Activated CD4-positive, alpha-beta memory T cell treated with anti-CD3 and anti-CD28 coated beads, Interleukin-2, amount 10 ng/mL, durations not matched to agents 7 days and 5 days (primary cell): ENCODE measurements around the gene TRMT44. TPM values are rescaled to one million over a fixed set of nuclear protein-coding genes. Genes with fewer than 3 reads are reported as not detected.
"Not testable (repeated sequence)": the region's sequence is repeated elsewhere in the genome, so short reads cannot be mapped to it uniquely, and the experiment has no call there.

Experiments
- CTCF ChIA-PET: fragments of 350-600 bp; sonication (Branson Sonifier 250); formaldehyde crosslinking; loops from one replicate; lab custom pipeline; 2021; ENCODE audit warnings: antibody characterized with exemption, inconsistent platforms; lab: Charles Lee
- POLR2A ChIA-PET: fragments of 350-600 bp; sonication (Branson Sonifier 250); formaldehyde crosslinking; loops from one replicate; lab custom pipeline; 2021; ENCODE audit warnings: antibody characterized with exemption; lab: Charles Lee
- DNase-seq: peaks from one replicate; pipeline ENCODE4 v3.0.0-alpha.2; 2020
- H3K27ac Mint-ChIP-seq: one replicate; pipeline ENCODE4 v1.8.0; 2021; ENCODE audit warnings: mild to moderate bottlenecking, mixed read lengths
- H3K27me3 Mint-ChIP-seq: one replicate; pipeline ENCODE4 v1.8.0; 2021; ENCODE audit warnings: mixed read lengths
- H3K36me3 Mint-ChIP-seq: one replicate; pipeline ENCODE4 v1.8.0; 2021; ENCODE audit warnings: low read depth, mixed read lengths
- H3K4me1 Mint-ChIP-seq: one replicate; pipeline ENCODE4 v1.8.0; 2021; ENCODE audit warnings: mixed read lengths
- H3K4me3 Mint-ChIP-seq: one replicate; pipeline ENCODE4 v1.8.0; 2021; ENCODE audit warnings: mild to moderate bottlenecking, mixed read lengths
- H3K9me3 Mint-ChIP-seq: one replicate; pipeline ENCODE4 v1.8.0; 2021; ENCODE audit warnings: mixed read lengths
- total RNA-seq, 2 experiments: library from RNA; stranded (reverse); gene quantifications; one replicate each; pipeline ENCODE4 v1.2.3, GENCODE V29; 2021

Gene TRMT44
- total RNA-seq, 2 experiments from 2014 or later: 15.7 to 17.8 TPM

GRCh38 chr4:8475751-8476575, 35.4 kb downstream of the TRMT44 start:
- ChIA-PET CTCF (interaction anchor here (0.8 kb wide), 1 partner anchor 131 kb away, joined by 3 read pairs; no protein-coding TSS in a partner anchor), POLR2A (no interaction called here)

GRCh38 chr4:8477095-8477635, 36.6 kb downstream of the TRMT44 start:
- Mint-ChIP-seq H3K27me3 (no peaks in the 10 kb centered on the region), H3K27ac (peak overlapping the region; percentile 21), H3K36me3 (no peaks in the 10 kb centered on the region), H3K9me3 (no peaks in the 10 kb centered on the region), H3K4me3 (no peak overlapping the region), H3K4me1 (peaks cover 4% of the 10 kb centered on the region)
- DNase-seq: no peak
- POLR2A ChIA-PET: no interaction called here
- CTCF ChIA-PET: interaction anchor here (0.8 to 1.3 kb wide), 2 partner anchors 9 to 130 kb away, joined by 3 read pairs; no protein-coding TSS in a partner anchor

More at GRCh38 chr4:8475751-8476575, 35.4 kb downstream of the TRMT44 start:
- H3K9me3 Mint-ChIP-seq: no peaks in the 10 kb centered on the region
- peaks cover 4% of the 10 kb centered on the region for H3K4me1 Mint-ChIP-seq
- DNase-seq: no peak
- H3K36me3 Mint-ChIP-seq: no peaks in the 10 kb centered on the region
- no peak overlapping the region for H3K27ac Mint-ChIP-seq
- H3K4me3 Mint-ChIP-seq: no peak overlapping the region
- H3K27me3 Mint-ChIP-seq: no peaks in the 10 kb centered on the region

- Mint-ChIP-seq H3K4me1 (peaks cover 4% of the 10 kb centered on the region), H3K9me3 (no peaks in the 10 kb centered on the region), H3K36me3 (no peaks in the 10 kb centered on the region), H3K27me3 (no peaks in the 10 kb centered on the region), H3K27ac (no peak overlapping the region), H3K4me3 (no peak overlapping the region)
- CTCF ChIA-PET: interaction anchor here (1.3 kb wide), 1 partner anchor 9 kb away, joined by 3 read pairs; no protein-coding TSS in a partner anchor
- POLR2A ChIA-PET: no interaction called here
- DNase-seq: no peak
These were observed 37.1 kb downstream of the TRMT44 start for GRCh38 chr4:8477676-8478075.

- POLR2A ChIA-PET: no interaction called here
- H3K4me1 Mint-ChIP-seq: peaks cover 4% of the 10 kb centered on the region
- no peak overlapping the region for H3K4me3 Mint-ChIP-seq
- no peaks in the 10 kb centered on the region for H3K36me3 Mint-ChIP-seq
- H3K27ac Mint-ChIP-seq: no peak overlapping the region
- no peak for DNase-seq
- no peaks in the 10 kb centered on the region for H3K27me3 Mint-ChIP-seq
- CTCF ChIA-PET: no interaction called here
- H3K9me3 Mint-ChIP-seq: no peaks in the 10 kb centered on the region
These were observed 37.8 kb downstream of the TRMT44 start for GRCh38 chr4:8478371-8478770.

- no peaks in the 10 kb centered on the region for H3K27me3 Mint-ChIP-seq
- H3K4me3 Mint-ChIP-seq: no peak overlapping the region
- no peaks in the 10 kb centered on the region for H3K9me3 Mint-ChIP-seq
- ChIA-PET POLR2A (interaction anchor here (0.8 kb wide), 1 partner anchor 15 kb away, joined by 3 read pairs; no protein-coding TSS in a partner anchor), CTCF (interaction anchor here (2.1 kb wide), 1 partner anchor 10 kb away, joined by 9 read pairs; no protein-coding TSS in a partner anchor)
- no peak for DNase-seq
- no peaks in the 10 kb centered on the region for H3K36me3 Mint-ChIP-seq
- peak overlapping the region; percentile 32 for H3K27ac Mint-ChIP-seq
- peaks cover 4% of the 10 kb centered on the region for H3K4me1 Mint-ChIP-seq
These were observed 38.5 kb downstream of the TRMT44 start for GRCh38 chr4:8478801-8479744.

- Mint-ChIP-seq H3K36me3 (no peaks in the 10 kb centered on the region), H3K27me3 (no peaks in the 10 kb centered on the region), H3K4me3 (no peak overlapping the region), H3K27ac (no peak overlapping the region), H3K9me3 (no peaks in the 10 kb centered on the region), H3K4me1 (peaks cover 4% of the 10 kb centered on the region)
- DNase-seq: no peak
- CTCF ChIA-PET: interaction anchor here (2.1 kb wide), 1 partner anchor 12 kb away, joined by 9 read pairs; no protein-coding TSS in a partner anchor
- POLR2A ChIA-PET: interaction anchor here (0.8 kb wide), 1 partner anchor 14 kb away, joined by 3 read pairs; no protein-coding TSS in a partner anchor
These were observed 39.6 kb downstream of the TRMT44 start for GRCh38 chr4:8480221-8480620.

- H3K27ac Mint-ChIP-seq, POLR2A ChIA-PET, H3K4me3 Mint-ChIP-seq, H3K4me1 Mint-ChIP-seq, H3K27me3 Mint-ChIP-seq, H3K36me3 Mint-ChIP-seq, DNase-seq, CTCF ChIA-PET, H3K9me3 Mint-ChIP-seq: not testable (repeated sequence)
These were observed 46.1 kb downstream of the TRMT44 start for GRCh38 chr4:8486643-8487042.

- no peak for DNase-seq
- Mint-ChIP-seq H3K4me1 (no peaks in the 10 kb centered on the region), H3K27me3 (no peaks in the 10 kb centered on the region), H3K9me3 (no peaks in the 10 kb centered on the region), H3K4me3 (no peak overlapping the region), H3K27ac (no peak overlapping the region), H3K36me3 (no peaks in the 10 kb centered on the region)
- ChIA-PET POLR2A (no interaction called here), CTCF (no interaction called here)
These were observed 48.3 kb downstream of the TRMT44 start for GRCh38 chr4:8488791-8489369.

GRCh38 chr4:8491478-8491877, 50.9 kb downstream of the TRMT44 start:
- H3K27me3 Mint-ChIP-seq, H3K27ac Mint-ChIP-seq, DNase-seq, H3K9me3 Mint-ChIP-seq, CTCF ChIA-PET, H3K4me3 Mint-ChIP-seq, POLR2A ChIA-PET, H3K36me3 Mint-ChIP-seq, H3K4me1 Mint-ChIP-seq: not testable (repeated sequence)

GRCh38 chr4:8492174-8492573, 51.6 kb downstream of the TRMT44 start:
- Mint-ChIP-seq H3K4me1 (no peaks in the 10 kb centered on the region), H3K4me3 (no peak overlapping the region), H3K27ac (no peak overlapping the region), H3K27me3 (no peaks in the 10 kb centered on the region), H3K9me3 (no peaks in the 10 kb centered on the region), H3K36me3 (no peaks in the 10 kb centered on the region)
- DNase-seq: no peak
- CTCF ChIA-PET: no interaction called here
- POLR2A ChIA-PET: no interaction called here

- no peaks in the 10 kb centered on the region for H3K27me3 Mint-ChIP-seq
- H3K4me3 Mint-ChIP-seq: no peak overlapping the region
- no peaks in the 10 kb centered on the region for H3K4me1 Mint-ChIP-seq
- ChIA-PET CTCF (no interaction called here), POLR2A (interaction anchor here (1.6 kb wide), 1 partner anchor 14 kb away, joined by 3 read pairs; no protein-coding TSS in a partner anchor)
- DNase-seq: no peak
- H3K9me3 Mint-ChIP-seq: no peaks in the 10 kb centered on the region
- no peaks in the 10 kb centered on the region for H3K36me3 Mint-ChIP-seq
- H3K27ac Mint-ChIP-seq: no peak overlapping the region
These were observed 52.9 kb downstream of the TRMT44 start for GRCh38 chr4:8493484-8493883.

GRCh38 chr4:8494218-8494617, 53.6 kb downstream of the TRMT44 start:
- POLR2A ChIA-PET: interaction anchor here (1.6 kb wide), 1 partner anchor 14 kb away, joined by 3 read pairs; no protein-coding TSS in a partner anchor
- Mint-ChIP-seq H3K27me3 (no peaks in the 10 kb centered on the region), H3K9me3 (no peaks in the 10 kb centered on the region), H3K4me3 (no peak overlapping the region), H3K36me3 (no peaks in the 10 kb centered on the region), H3K4me1 (no peaks in the 10 kb centered on the region), H3K27ac (no peak overlapping the region)
- CTCF ChIA-PET: no interaction called here
- no peak for DNase-seq
